ENCODE measurements around the gene RFC3. TPM values are rescaled to one million over a fixed set of nuclear protein-coding genes. Genes with fewer than 3 reads are reported as not detected.

Gene RFC3
- total and polyA plus RNA-seq, 2 experiments from 2014 or later, result 11.5 to 17.7 TPM

- Histone ChIP-seq H3K4me2 (ENCODE audit: unreplicated experiment) (no peak overlapping the region), H3K27me3 (replicated peaks; ENCODE audit: insufficient read depth) (no peaks in the 10 kb centered on the region), H3K4me1 (ENCODE audit: insufficient read depth) (no peaks in the 10 kb centered on the region), H3K9ac (no peak overlapping the region), H3K4me3 (no peak overlapping the region), H3F3A (ENCODE audit: insufficient read depth) (no peaks in the 10 kb centered on the region), H3K9me3 (ENCODE audit: low read depth) (no peaks in the 10 kb centered on the region), H2AFZ (no peak overlapping the region), H3K27ac (no peak overlapping the region), H4K20me1 (ENCODE audit: insufficient read depth) (no peaks in the 10 kb centered on the region), H3K9me2 (ENCODE audit: insufficient read depth) (no peaks in the 10 kb centered on the region), H3K36me3 (ENCODE audit: low read depth) (no peaks in the 10 kb centered on the region), H3K79me2 (ENCODE audit: insufficient read depth) (no peaks in the 10 kb centered on the region)
- in situ Hi-C loops (cut with MboI), result no loop called here
- DNase-seq, result no peak
- WGBS, 2 experiments (ENCODE audit: low coverage in 1 of 2, low lambda C conversion rate in 2 of 2, missing lambda C conversion rate in 2 of 2), result 78 to 79% methylated on average over 7 of the region's 7 CpGs
- TF ChIP-seq EZH2 (IDR thresholded peaks at IDR 0.05; ENCODE audit: insufficient read depth, poor library complexity, severe bottlenecking) (no peak), EZH2phosphoT487 (IDR thresholded peaks at IDR 0.05; ENCODE audit: insufficient read depth, low read depth) (no peak)
Measured at GRCh38 chr13:33871207-33872004, 53.5 kb downstream of the RFC3 start.

- Histone ChIP-seq H2AFZ (no peak overlapping the region), H3K9ac (no peak overlapping the region), H3K4me2 (ENCODE audit: unreplicated experiment) (no peak overlapping the region), H3K27me3 (replicated peaks; ENCODE audit: insufficient read depth) (no peaks in the 10 kb centered on the region), H3K27ac (no peak overlapping the region), H3K4me1 (ENCODE audit: insufficient read depth) (no peaks in the 10 kb centered on the region), H3K4me3 (no peak overlapping the region), H3K9me2 (ENCODE audit: insufficient read depth) (no peaks in the 10 kb centered on the region), H3K36me3 (ENCODE audit: low read depth) (no peaks in the 10 kb centered on the region), H3K79me2 (ENCODE audit: insufficient read depth) (no peaks in the 10 kb centered on the region), H3F3A (ENCODE audit: insufficient read depth) (no peaks in the 10 kb centered on the region), H3K9me3 (ENCODE audit: low read depth) (no peaks in the 10 kb centered on the region), H4K20me1 (ENCODE audit: insufficient read depth) (no peaks in the 10 kb centered on the region)
- in situ Hi-C loops (cut with MboI), result no loop called here
- no peak for TF ChIP-seq EZH2 (IDR thresholded peaks at IDR 0.05; ENCODE audit: insufficient read depth, poor library complexity, severe bottlenecking)
- TF ChIP-seq EZH2phosphoT487 (IDR thresholded peaks at IDR 0.05; ENCODE audit: insufficient read depth, low read depth), result no peak
- DNase-seq, result no peak
- WGBS, 2 experiments (ENCODE audit: low coverage in 1 of 2, low lambda C conversion rate in 2 of 2, missing lambda C conversion rate in 2 of 2), result 82 to 84% methylated on average over 6 of the region's 6 CpGs
Measured at GRCh38 chr13:33872005-33872351, 54.0 kb downstream of the RFC3 start.

- TF ChIP-seq EZH2phosphoT487 (IDR thresholded peaks at IDR 0.05; ENCODE audit: insufficient read depth, low read depth) (no peak), EZH2 (IDR thresholded peaks at IDR 0.05; ENCODE audit: insufficient read depth, poor library complexity, severe bottlenecking) (no peak)
- H3F3A ChIP-seq (ENCODE audit: insufficient read depth), result no peaks in the 10 kb centered on the region
- H3K4me3 ChIP-seq, result no peak overlapping the region
- no peaks in the 10 kb centered on the region for H4K20me1 ChIP-seq (ENCODE audit: insufficient read depth)
- H3K79me2 ChIP-seq (ENCODE audit: insufficient read depth), result no peaks in the 10 kb centered on the region
- no peaks in the 10 kb centered on the region for H3K36me3 ChIP-seq (ENCODE audit: low read depth)
- no peaks in the 10 kb centered on the region for H3K9me3 ChIP-seq (ENCODE audit: low read depth)
- H2AFZ ChIP-seq, result no peak overlapping the region
- H3K9me2 ChIP-seq (ENCODE audit: insufficient read depth), result no peaks in the 10 kb centered on the region
- no peak for DNase-seq
- in situ Hi-C loops (cut with MboI), result no loop called here
- H3K27ac ChIP-seq, result no peak overlapping the region
- H3K4me1 ChIP-seq (ENCODE audit: insufficient read depth), result no peaks in the 10 kb centered on the region
- no peaks in the 10 kb centered on the region for H3K27me3 ChIP-seq (replicated peaks; ENCODE audit: insufficient read depth)
- 66 to 68% methylated on average over 5 of the region's 5 CpGs for WGBS, 2 experiments (ENCODE audit: low coverage in 1 of 2, low lambda C conversion rate in 2 of 2, missing lambda C conversion rate in 2 of 2)
- H3K9ac ChIP-seq, result no peak overlapping the region
- no peak overlapping the region for H3K4me2 ChIP-seq (ENCODE audit: unreplicated experiment)
Measured at GRCh38 chr13:33873251-33873908, 55.4 kb downstream of the RFC3 start.

- 82 to 85% methylated on average over 5 of the region's 5 CpGs for WGBS, 2 experiments (ENCODE audit: low coverage in 1 of 2, low lambda C conversion rate in 2 of 2, missing lambda C conversion rate in 2 of 2)
- H4K20me1 ChIP-seq (ENCODE audit: insufficient read depth), result no peaks in the 10 kb centered on the region
Measured at GRCh38 chr13:33874871-33875270, 56.9 kb downstream of the RFC3 start.

More at GRCh38 chr13:33874871-33875270, 56.9 kb downstream of the RFC3 start:
- Histone ChIP-seq H3K27me3 (replicated peaks; ENCODE audit: insufficient read depth) (no peaks in the 10 kb centered on the region), H3K4me1 (ENCODE audit: insufficient read depth) (no peaks in the 10 kb centered on the region), H3K79me2 (ENCODE audit: insufficient read depth) (no peaks in the 10 kb centered on the region), H3K9me3 (ENCODE audit: low read depth) (no peaks in the 10 kb centered on the region), H3K27ac (no peak overlapping the region), H3F3A (ENCODE audit: insufficient read depth) (no peaks in the 10 kb centered on the region), H3K9me2 (ENCODE audit: insufficient read depth) (no peaks in the 10 kb centered on the region), H3K4me2 (ENCODE audit: unreplicated experiment) (no peak overlapping the region), H3K9ac (no peak overlapping the region), H2AFZ (no peak overlapping the region), H3K36me3 (ENCODE audit: low read depth) (no peaks in the 10 kb centered on the region), H3K4me3 (no peak overlapping the region)
- no peak for TF ChIP-seq EZH2phosphoT487 (IDR thresholded peaks at IDR 0.05; ENCODE audit: insufficient read depth, low read depth)
- no peak for TF ChIP-seq EZH2 (IDR thresholded peaks at IDR 0.05; ENCODE audit: insufficient read depth, poor library complexity, severe bottlenecking)
- in situ Hi-C loops (cut with MboI), result no loop called here
- no peak for DNase-seq

Data from GM23248 (cell line).